Measurements from ENCODE around the gene CALCOCO1.

DNA sequence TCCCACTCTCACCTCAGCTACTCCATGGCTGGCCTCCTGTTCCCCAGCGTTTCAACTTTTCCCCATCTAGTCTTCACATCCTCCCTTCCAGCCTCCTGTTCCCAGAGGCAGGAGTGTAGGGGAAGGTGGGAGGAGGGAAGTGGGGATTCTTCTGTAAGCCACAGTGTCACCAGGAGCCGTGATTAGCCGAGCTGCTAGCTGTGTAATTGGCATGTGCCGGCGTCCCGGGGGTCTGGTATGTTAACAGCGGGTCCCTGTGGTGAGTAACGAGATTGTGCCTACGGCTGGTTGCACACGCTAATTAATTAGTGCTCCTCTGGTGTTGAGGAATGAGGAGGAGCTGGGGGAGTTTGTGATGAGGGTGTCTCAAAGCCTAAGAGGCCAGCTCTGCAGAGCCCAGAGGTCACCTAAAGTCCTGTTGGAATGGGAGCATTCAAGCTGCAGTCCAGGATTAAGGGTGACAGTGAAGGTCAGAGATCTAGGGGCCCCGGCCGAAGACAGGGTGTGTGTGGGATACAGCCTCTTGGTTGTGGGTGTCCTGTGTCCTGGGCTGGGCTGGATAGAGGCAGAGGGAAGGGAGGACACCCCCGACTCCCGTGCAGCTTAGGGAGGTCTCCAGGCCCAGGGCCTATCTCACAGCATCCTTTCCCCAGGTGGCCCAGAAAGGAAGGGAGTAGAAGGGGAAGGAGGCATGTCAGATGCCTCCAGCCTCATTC lies 10.0 kb upstream of the CALCOCO1 start:
- no peak for TF ChIP-seq CTCF (IDR thresholded peaks at IDR 0.05 in 2 of 3, conservative IDR thresholded peaks at IDR 0.05 in 1 of 3; ENCODE audit: insufficient read depth in 2 of 3, low read depth in 1 of 3, low read length in 3 of 3)
- no peak for TF ChIP-seq CREB3L1 (IDR thresholded peaks at IDR 0.05; ENCODE audit: borderline replicate concordance, low read depth)
- no peak for TF ChIP-seq BCL6 (CRISPR knock-in tag; IDR thresholded peaks at IDR 0.05)
- TF ChIP-seq RCOR1 (IDR thresholded peaks at IDR 0.05; ENCODE audit: borderline replicate concordance in 1 of 2, low read depth in 2 of 2, low read length in 2 of 2) = no peak
- TF ChIP-seq, protein P1, sequence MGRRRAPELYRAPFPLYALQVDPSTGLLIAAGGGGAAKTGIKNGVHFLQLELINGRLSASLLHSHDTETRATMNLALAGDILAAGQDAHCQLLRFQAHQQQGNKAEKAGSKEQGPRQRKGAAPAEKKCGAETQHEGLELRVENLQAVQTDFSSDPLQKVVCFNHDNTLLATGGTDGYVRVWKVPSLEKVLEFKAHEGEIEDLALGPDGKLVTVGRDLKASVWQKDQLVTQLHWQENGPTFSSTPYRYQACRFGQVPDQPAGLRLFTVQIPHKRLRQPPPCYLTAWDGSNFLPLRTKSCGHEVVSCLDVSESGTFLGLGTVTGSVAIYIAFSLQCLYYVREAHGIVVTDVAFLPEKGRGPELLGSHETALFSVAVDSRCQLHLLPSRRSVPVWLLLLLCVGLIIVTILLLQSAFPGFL (CRISPR knock-in tag; IDR thresholded peaks at IDR 0.05) = no peak
- TF ChIP-seq, protein P2, sequence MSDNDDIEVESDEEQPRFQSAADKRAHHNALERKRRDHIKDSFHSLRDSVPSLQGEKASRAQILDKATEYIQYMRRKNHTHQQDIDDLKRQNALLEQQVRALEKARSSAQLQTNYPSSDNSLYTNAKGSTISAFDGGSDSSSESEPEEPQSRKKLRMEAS (CRISPR knock-in tag; IDR thresholded peaks at IDR 0.05) = no peak
- TF ChIP-seq CBX1 (IDR thresholded peaks at IDR 0.05; ENCODE audit: low read depth) = no peak
- no peak for TF ChIP-seq ZNF324 (CRISPR knock-in tag; IDR thresholded peaks at IDR 0.05)
- TF ChIP-seq POLR2A (conservative IDR thresholded peaks at IDR 0.05) = no peak
